LoVo (cell line): ENCODE data around the gene TUBB.

ENCODE experiments used
- DNase-seq: peaks from one replicate; pipeline ENCODE4 v3.0.0-alpha.2; 2016; ENCODE audit warnings: low spot score

TUBB gene

GRCh38 chr6:30719791-30720737, at the start of gene TUBB:
Gene TUBB (plus strand): TSS chr6:30720352. CDS start chr6:30720507, 155 bp downstream.
- DNase-seq: peak; percentile 97

DNA sequence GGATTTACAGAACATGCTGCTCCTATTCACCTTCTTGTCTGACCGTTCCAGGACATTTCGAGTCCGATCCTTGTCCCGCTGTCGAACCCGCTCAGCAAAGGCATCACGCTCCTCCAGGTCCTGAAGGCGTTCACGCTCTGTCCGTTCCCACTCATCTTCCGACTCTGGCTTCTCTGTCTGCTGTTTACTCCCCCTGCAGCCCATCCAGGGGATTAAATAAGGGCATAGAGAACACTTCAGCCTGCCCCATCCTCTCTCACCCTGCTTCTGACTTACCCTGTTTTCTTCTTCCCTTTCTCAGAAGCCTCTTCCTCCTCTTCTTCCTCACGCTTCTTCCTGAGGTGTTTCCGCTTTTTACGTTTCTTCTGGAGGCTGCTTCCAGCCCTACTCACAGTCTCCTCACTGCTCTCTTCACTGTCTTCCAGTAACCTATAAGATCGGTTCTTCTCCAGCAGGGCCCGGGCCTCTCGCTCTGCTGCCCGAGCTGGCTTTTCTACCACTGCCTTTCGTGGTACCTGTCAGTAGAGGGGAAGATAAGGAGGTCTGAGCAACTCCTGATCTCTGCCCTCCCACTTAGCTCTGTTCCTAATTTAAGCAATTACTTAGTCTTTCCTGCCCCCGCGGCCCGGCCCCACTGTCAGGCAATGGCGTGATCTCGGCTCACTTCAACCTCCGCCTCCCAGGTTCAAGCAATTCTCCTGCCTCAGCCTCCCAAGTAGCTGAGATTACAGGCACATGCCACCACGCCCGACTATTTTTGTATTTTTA, 49.2 kb upstream of the TUBB start:
- no peak for DNase-seq

DNA sequence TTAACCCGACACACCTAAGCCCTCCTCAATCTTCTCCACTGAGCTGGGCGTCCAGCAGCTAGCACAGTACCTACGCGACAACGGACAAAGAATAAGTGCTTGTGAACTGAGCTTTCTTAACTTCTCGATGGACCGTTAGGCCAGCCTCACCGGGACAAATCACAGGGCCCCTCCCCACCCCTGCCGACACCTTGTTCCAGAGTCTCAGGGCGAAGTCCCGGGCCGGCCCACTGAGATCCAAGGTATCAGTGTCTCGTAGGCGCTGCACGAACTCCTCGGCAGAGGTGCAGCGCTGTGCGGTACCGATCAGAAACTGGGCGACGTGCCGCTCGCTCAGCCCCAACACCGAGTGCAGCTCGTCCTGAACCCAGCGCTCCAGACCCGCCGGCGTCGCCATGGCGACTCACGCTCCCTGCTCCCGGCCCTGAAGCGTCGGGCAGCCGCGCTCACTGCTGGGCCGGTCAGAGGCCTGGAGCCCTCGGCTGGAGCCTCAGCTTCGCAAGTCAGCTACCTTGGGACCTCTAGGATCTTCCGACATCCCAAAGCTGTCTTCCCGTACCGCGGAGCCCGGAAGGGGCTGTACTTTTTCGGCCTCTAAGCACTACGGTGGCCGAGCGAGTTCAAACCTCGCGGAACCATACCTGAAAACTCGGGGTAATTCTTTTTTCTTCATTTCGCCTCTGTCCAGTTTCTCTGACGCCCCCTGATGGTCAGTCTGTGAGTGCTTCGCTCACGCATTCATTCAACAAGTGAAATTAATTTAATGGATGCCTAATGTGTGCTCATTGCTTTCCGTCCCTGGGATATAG, 47.5 kb upstream of the TUBB start, which contains the start of gene DHX16:
TSS of gene DHX16 (minus strand) at position 562 of the 809 bp plus-strand sequence. CDS start at position 397, 165 bp downstream.
- DNase-seq: peak; percentile 98

DNA sequence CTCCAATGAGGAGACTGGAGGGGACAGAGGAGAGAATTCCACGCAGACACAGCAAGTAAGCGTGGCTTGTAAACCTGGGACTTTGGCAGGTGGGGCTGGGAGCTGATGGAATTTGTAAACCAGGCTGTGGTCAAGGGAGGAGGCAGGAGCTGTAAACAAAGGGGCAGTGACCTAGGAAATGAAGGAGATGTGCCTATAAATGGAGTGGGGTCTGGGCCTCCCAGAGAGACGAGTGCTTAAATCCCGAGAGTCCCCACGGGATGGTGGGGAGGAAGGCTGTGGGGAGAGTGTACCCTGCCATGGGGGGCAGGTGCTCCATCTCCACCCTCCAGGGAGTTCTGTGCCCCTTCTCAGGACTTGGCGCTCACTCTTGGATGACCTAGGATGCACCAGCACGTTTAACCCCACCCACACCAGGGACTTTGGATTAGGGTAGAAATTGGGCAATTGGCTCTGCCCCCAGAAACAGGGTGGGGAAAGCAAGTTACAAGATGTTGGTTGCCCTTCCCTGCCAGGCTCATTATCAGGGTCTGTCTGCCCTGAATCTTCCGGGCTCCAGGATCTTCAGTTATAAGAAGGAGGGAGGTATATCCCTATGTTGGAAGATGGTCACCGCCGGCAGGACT, 43.4 kb upstream of the TUBB start:
- no peak for DNase-seq

DNA sequence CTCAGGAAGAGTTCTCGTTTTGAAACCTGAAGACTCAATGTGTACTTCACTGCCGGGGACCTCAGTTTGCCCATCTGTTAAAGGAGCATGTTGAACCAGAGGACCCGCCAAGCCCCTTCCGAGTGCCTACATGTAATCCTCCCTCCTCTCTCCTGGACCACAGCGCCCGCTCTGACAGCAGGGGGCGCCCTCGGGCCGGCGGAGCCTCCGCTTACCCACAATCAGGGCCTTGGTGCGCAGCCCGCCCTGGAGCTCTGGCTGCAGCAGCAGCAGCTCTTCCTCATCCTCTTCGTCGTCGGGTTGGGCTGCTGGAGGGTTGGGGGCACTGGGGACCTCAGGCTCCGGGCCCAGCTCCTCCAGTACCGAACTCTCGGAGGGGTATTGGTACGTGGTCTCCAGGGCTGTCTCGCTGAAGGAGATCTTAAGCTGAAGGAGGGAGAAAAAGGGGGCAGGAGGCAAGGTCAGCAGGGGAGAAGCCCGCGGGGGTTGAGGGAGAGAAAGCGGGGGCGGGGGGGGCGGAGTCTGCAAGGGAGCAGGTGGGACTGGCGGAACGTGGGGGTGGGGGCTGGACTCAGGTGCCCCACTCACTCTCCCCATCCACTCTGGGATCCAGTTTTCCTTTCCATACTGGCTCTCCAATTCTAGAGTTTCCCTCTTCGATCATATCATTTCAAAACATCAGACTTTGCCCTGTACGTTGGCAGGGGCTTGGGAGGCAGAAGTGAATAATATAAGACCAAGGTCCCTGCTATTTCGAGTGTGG, 41.0 kb upstream of the TUBB start:
- peak; percentile 61 for DNase-seq

- DNase-seq: no peak
Observed at GRCh38 chr6:30679765-30680535, 40.2 kb upstream of the TUBB start.

DNA sequence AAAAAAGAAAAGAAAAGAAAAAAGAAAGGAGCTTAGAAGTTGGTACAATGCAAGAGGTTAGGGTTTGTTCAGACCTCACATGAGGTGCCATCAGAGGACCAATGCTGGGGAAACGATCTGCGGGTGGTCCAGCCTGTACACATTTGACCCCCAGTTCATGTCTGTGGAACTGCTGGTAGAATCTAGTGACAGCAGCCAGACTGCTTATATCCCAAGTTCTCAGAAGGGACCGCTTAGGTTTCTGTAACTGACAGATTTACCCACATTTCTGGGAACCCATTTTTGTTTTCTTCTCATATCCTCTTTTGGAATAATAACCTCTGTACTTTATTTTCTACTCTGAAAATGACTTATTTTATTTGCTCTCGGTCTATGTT, 38.4 kb upstream of the TUBB start:
- DNase-seq: no peak

DNA sequence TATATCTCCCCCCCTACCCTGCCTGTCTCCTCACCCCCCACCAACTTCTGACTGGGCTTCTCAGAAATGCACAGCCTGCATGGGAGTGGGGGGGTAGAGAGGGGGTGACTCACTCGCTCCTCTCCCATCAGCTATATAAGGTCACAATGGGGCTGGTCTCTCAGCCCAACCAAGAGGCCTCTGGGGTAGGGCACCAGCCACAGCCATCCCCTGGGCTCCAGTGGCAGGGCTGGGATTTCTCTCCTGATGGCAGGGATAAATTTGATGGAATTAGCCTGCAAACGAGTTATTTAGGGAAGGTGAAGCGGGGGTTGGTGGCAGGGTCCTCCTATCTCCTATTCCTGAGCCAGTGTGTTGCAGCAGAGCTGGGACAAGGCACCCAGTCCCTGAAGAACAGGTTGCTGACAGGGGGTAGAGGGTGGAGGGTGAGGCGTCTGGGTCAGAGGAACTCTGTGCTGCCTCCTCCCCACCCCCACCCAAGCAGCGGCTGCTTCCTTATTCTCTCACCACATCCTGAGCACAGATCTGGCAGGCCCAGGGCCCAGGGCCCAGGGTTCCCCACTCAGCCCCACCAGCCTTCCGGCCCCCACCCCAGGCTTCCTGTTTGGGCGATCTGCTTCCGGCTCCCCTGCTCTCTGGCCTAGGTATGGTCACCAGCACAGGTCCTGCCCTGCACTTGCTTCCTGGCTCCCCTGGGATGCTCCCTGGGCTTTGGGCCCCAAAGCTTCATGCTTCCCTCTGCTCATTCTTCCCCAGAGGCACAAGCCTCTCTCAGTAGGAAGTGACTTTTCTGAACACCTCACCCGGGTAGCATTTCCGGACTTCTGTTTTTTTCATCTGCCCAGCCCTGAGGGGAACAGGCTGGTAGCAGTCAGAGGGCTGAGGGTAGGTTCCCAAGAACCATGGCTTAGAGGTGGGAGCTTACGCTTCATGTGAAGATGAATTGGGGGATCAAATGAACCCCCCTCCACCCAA, 37.7 kb upstream of the TUBB start:
- DNase-seq: no peak

DNA sequence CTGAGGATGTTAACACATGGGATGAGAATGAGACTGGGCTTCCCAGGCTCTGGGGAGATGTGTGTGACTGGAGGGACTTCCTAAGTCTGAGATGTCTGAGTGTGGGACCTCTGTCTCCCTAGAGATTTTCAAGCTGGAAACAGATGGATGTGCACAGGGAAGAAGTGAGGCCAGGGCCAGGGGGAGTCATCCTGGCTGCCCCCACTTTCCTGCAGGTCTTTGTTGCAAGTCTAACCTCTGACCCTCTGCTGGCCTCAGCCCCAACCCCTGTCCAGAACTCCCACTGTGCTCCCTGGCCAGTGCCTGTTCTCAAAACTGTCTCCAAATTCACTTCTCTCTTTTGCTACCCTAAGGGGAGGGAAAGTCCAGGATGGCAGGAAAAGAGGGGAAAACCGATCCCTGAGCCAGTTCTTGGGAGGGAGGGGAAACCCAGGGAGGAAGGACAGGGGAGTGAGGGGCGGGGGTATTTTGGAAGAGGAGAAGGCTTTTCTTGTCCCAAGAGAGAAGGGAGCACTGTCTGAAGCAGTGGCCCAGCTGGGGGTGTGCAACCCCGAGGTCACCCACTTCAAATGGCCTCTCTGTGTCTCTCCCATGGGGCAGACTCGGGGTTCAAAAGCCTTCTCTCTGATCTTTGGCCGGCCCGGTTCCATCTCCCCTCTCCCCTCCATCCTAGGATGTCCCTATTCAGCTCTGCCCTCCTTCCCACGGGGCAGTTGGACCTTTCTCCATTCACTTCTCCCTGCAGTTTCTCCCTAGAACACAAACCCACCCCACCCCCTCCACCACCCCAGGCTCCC, 36.8 kb upstream of the TUBB start:
- DNase-seq: no peak

- no peak for DNase-seq
Observed at GRCh38 chr6:30683980-30684338, 36.2 kb upstream of the TUBB start.

DNA sequence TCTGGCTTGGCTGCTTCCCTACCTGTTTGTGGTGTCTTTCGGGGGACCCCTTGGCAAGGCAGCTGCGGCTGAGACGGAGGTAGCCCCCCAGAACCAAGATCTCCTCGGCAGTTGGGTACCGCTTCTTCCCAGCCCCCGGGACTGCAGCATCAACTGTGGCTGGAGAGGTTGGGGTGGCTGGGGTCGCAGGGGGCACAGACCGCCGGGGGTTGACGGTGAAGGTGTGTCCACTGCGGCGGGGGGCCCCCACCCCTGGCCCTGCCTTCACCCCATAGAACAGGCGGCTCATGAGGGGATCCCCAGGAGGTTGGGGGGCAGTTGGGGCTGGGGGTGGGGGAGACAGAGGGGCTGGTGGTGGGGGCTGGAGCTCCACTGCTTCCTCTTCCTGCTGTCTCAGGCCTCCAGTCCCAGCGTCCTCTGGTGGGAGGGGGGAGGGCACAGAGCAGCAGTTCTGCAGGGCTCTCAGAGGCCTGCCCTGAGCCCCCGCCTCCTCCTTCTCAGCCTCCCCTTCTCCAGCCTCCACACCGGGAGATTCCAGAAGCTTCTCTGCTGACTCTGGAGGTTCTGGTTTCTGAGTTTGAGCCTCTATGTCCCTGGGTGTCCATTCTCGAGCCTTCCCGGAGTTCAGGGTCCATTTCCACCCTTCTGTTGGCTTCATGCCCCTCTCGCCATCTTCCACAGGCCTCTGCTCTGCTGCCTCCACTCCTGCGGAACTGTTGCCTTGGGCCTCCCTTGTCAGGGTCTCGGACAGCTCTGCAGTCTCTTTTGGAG, 35.6 kb upstream of the TUBB start:
- no peak for DNase-seq

GRCh38 chr6:30685157-30686008, 34.8 kb upstream of the TUBB start:
- DNase-seq: no peak

DNA sequence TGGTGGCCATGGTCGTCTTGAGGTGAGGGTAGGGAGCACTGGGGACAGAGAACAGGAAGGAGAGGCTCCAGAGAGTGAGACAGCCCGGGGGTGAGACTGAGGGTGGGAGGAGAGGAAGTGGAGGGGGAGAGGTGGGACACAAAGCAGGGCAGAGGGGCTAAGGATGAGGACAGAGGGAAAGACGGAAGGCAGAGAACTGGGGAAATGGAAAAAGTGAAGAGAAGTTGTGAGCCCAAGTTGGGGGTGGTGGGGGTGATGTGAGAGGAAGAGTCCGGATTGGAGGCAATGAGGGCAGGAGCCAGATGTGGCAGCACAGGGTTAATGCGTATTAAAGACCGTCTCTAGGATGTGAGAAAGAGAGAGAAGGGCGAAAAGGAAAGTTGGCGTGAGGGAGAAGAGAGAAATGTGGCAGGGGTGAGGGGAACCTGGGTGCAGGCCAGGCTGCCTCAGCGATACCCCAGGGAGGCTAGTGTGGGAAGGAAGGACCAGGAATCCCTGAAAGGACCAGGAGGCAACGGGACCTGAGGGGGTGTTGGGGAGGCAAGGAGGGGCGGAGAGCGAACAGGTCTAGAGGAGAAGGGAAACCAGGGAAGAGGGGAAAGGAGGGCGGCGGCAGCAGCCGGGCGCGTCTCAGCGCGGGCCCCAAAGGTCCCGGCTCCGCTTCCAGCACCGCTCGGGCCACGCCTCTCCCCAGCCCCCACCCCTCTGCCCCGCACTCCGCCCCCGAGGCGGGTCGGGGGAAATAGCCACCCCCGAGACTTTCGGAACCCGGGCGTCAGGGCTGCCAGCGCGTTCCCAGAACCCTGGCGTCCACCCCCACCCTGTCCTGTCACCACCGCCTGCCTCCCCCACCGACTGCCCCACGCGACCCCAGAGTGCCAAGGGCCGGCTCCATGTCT, 33.9 kb upstream of the TUBB start, which contains the start of gene PPP1R18:
TSS of gene PPP1R18 (minus strand) at position 637 of the 899 bp plus-strand sequence. CDS start at position 10, 627 bp downstream.
- DNase-seq: peak; percentile 10

DNA sequence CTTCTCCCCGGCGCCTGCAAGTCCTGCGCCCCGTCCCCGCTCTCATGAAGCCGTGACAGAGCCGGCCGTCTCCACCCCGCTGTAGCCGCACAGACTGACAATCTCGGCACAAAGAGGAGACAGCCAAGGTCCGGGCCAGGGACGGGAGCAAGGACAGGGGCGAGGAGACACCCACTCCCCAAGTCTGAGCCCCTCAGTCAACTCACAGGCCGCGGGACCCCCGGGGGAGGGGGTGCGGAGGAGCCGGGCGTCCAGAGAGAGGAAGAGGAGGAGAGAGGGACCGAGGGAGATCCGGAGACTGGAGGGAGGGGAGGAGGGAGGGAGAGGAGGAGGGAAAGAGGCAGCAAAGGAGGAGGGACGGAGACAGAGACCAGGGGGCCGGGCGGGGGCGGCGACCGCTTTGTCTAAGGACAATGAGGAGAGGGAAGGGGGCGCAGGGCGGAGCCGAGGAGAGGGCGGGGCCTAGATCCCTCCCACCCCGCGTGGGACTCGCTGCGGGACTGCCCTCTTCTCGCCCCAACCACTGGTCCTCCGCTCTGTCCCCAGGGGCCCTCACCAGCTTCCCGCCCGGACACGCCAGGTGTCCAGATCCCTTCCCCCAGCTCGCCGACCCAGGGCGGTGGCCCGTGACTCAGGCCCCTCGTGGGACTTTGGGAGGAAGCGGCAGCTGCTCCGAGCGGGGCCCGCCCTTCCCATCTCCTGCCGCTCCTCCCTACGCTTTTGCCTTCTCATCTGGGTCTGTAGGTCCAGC, 33.1 kb upstream of the TUBB start:
- peak; percentile 85 for DNase-seq
